HepG2 (cell line): ENCODE results near the gene ADAMTS8. TPM values are rescaled to one million over a fixed set of nuclear protein-coding genes. Genes with fewer than 3 reads are reported as not detected.

Experiments used
- ATAC-seq: fragments of 200-7000 bp; cut with Tn5 transposase; 3 replicates; pipeline ENCODE4 v1.9.1; 2020; ENCODE audit warnings: mild to moderate bottlenecking, moderate library complexity
- BruUV-seq: library from RNA; stranded (reverse); fragments of 400-500 nt; replicated peaks from 2 replicates; lab custom pipeline; 2021; lab: Mats Ljungman, UMichigan
- CTCF ChIA-PET: fragments of 300-600 bp; formaldehyde crosslinking; extraction: SDS; loops from one replicate; lab custom pipeline; 2021; ENCODE audit warnings: low total read pairs, inconsistent platforms, low intra/inter-chr PET ratio; lab: Yijun Ruan, JAX
- POLR2A ChIA-PET: fragments of 350-600 bp; sonication (Branson Sonifier 250); formaldehyde crosslinking; loops from one replicate; lab custom pipeline; 2020; ENCODE audit warnings: antibody characterized with exemption, inconsistent platforms; lab: Yijun Ruan, JAX
- DNase-seq: peaks from one replicate; pipeline ENCODE4 v3.0.0-alpha.2; 2015; ENCODE audit warnings: low spot score
- FAIRE-seq: peaks from 3 replicates; lab custom pipeline; 2011; peaks lifted over from hg19 to GRCh38; lab: Jason Lieb, UNC
- H2AFZ ChIP-seq: one replicate; pipeline ENCODE4 v1.6.1; 2011; ENCODE audit warnings: low read length, inconsistent platforms
- H3K27ac ChIP-seq: fragments of 300-600 bp; 3 replicates; pipeline ENCODE4 v1.8.0; 2011; ENCODE audit warnings: mixed run types, mild to moderate bottlenecking, mixed read lengths, low read length, inconsistent platforms; ENCODE audit not compliant: insufficient read depth; ENCODE audit errors: extremely low read length
- H3K27me3 ChIP-seq, 2 experiments: fragments of 200-600 bp in 1 of 2; 2 replicates in 1 of 2; 3 replicates in 1 of 2; pipeline versions ENCODE4 v1.6.0 to v1.8.0; 2011; ENCODE audit warnings: low read length in 2 of 2, mild to moderate bottlenecking in 2 of 2, moderate library complexity in 2 of 2, inconsistent platforms in 1 of 2; ENCODE audit not compliant: insufficient read depth in 2 of 2, control insufficient read depth in 1 of 2
- H3K36me3 ChIP-seq, 2 experiments: fragments of 200-600 bp in 1 of 2; replicated peaks in 1 of 2; 2 replicates in 1 of 2; 3 replicates in 1 of 2; pipeline versions ENCODE4 v1.5.1 to v1.8.0; 2011; ENCODE audit warnings: low read length in 2 of 2, inconsistent platforms in 1 of 2; ENCODE audit not compliant: insufficient read depth in 2 of 2, control insufficient read depth in 1 of 2
- H3K4me1 ChIP-seq: 2 replicates; pipeline ENCODE4 v1.5.1; 2012; ENCODE audit warnings: low read length, inconsistent platforms; ENCODE audit not compliant: insufficient read depth
- H3K4me2 ChIP-seq: 2 replicates; pipeline ENCODE4 v1.6.0; 2011; ENCODE audit warnings: low read depth, low read length, inconsistent platforms
- H3K4me3 ChIP-seq, 3 experiments: fragments of 200-600 bp in 1 of 3; sonication (generic), shearing (Covaris generic) in 1 of 3; replicated peaks in 1 of 3; 2 replicates each; pipeline ENCODE4 v1.5.1; 2011 to 2016; ENCODE audit warnings: low read length in 3 of 3, inconsistent platforms in 2 of 3, low read depth in 2 of 3, mild to moderate bottlenecking in 2 of 3, control low read depth in 1 of 3, mixed read lengths in 1 of 3; ENCODE audit not compliant: insufficient read depth in 1 of 3
- H3K79me2 ChIP-seq: one replicate; pipeline ENCODE4 v1.6.1; 2011; ENCODE audit warnings: low read length, inconsistent platforms; ENCODE audit not compliant: insufficient read depth
- H3K9ac ChIP-seq: 2 replicates; pipeline ENCODE4 v1.6.0; 2011; ENCODE audit warnings: mild to moderate bottlenecking, low read depth, low read length, inconsistent platforms; ENCODE audit not compliant: insufficient read depth
- H3K9me3 ChIP-seq: 2 replicates; pipeline ENCODE4 v1.5.1; 2012; ENCODE audit warnings: mild to moderate bottlenecking, low read length
- H4K20me1 ChIP-seq: 2 replicates; pipeline ENCODE4 v1.6.0; 2011; ENCODE audit warnings: inconsistent platforms, mild to moderate bottlenecking, low read length, moderate library complexity; ENCODE audit not compliant: insufficient read depth
- ATRX ChIP-seq: sonication (generic); formaldehyde crosslinking; IDR thresholded peaks from 2 replicates; pipeline ENCODE4 v1.4.0; 2020; ENCODE audit warnings: missing genetic modification reagents, borderline replicate concordance
- CC2D1A ChIP-seq: sonication (generic); formaldehyde crosslinking; IDR thresholded peaks from 2 replicates; pipeline ENCODE4 v1.8.1; 2023; ENCODE audit warnings: mild to moderate bottlenecking, missing genetic modification reagents
- EEA1 ChIP-seq: sonication (generic); formaldehyde crosslinking; IDR thresholded peaks from 2 replicates; pipeline ENCODE4 v1.5.1; 2020; ENCODE audit warnings: mild to moderate bottlenecking, missing genetic modification reagents, borderline replicate concordance
- EP300 ChIP-seq, 3 experiments: sonication (generic) in 1 of 3; formaldehyde crosslinking in 1 of 3; IDR thresholded peaks; 2 replicates each; pipeline versions ENCODE4 v1.5.1 to v1.6.1; 2011 to 2020; ENCODE audit warnings: low read depth in 2 of 3, low read length in 2 of 3, borderline replicate concordance in 1 of 3, improper control_type of control experiment in 1 of 3, mild to moderate bottlenecking in 1 of 3, missing genetic modification reagents in 1 of 3, moderate library complexity in 1 of 3
- FOXP1 ChIP-seq, 2 experiments: fragments of 450-650 bp in 1 of 2; IDR thresholded peaks; 2 replicates each; pipeline ENCODE4 v1.6.1; 2017 to 2018; ENCODE audit warnings: antibody characterized with exemption in 1 of 2
- GPN1 ChIP-seq: sonication (generic); formaldehyde crosslinking; IDR thresholded peaks from 2 replicates; pipeline ENCODE4 v1.5.1; 2020; ENCODE audit warnings: missing genetic modification reagents, borderline replicate concordance
- IKZF1 ChIP-seq: fragments of 450-650 bp; IDR thresholded peaks from 2 replicates; pipeline ENCODE4 v1.7.1; 2016
- SIX4 ChIP-seq: sonication (generic); formaldehyde crosslinking; IDR thresholded peaks from 2 replicates; pipeline ENCODE4 v1.4.0; 2020; ENCODE audit warnings: missing genetic modification reagents
- TBP ChIP-seq: sonication (generic); formaldehyde crosslinking; IDR thresholded peaks from 2 replicates; pipeline ENCODE4 v1.5.0; 2020; ENCODE audit warnings: missing genetic modification reagents
- TERF1 ChIP-seq: sonication (generic); formaldehyde crosslinking; IDR thresholded peaks from 2 replicates; pipeline ENCODE4 v1.8.0; 2022; ENCODE audit warnings: mild to moderate bottlenecking, missing genetic modification reagents, moderate library complexity
- YY1 ChIP-seq: IDR thresholded peaks from 2 replicates; pipeline ENCODE4 v1.6.1; 2011; ENCODE audit warnings: low read length, low read depth, moderate library complexity, mild to moderate bottlenecking; ENCODE audit not compliant: insufficient read depth, insufficient replicate concordance
- ZFP37 ChIP-seq: sonication (generic); formaldehyde crosslinking; IDR thresholded peaks from 2 replicates; pipeline ENCODE4 v1.4.0; 2020; ENCODE audit warnings: missing genetic modification reagents, borderline replicate concordance
- ZNF264 ChIP-seq: sonication (generic); formaldehyde crosslinking; IDR thresholded peaks from 2 replicates; pipeline ENCODE4 v1.4.0; 2020; ENCODE audit warnings: missing genetic modification reagents
- ZNF441 ChIP-seq: sonication (generic); formaldehyde crosslinking; IDR thresholded peaks from 2 replicates; pipeline ENCODE4 v1.7.0; 2021; ENCODE audit warnings: missing genetic modification reagents, borderline replicate concordance
- ZNF569 ChIP-seq: sonication (generic); formaldehyde crosslinking; IDR thresholded peaks from 2 replicates; pipeline ENCODE4 v1.5.0; 2020; ENCODE audit warnings: mild to moderate bottlenecking, missing genetic modification reagents, moderate library complexity, borderline replicate concordance
- ZNF672 ChIP-seq: sonication (generic); formaldehyde crosslinking; IDR thresholded peaks from 2 replicates; pipeline ENCODE4 v1.8.1; 2022; ENCODE audit warnings: missing genetic modification reagents
- ZNF766 ChIP-seq: sonication (generic); formaldehyde crosslinking; IDR thresholded peaks from 2 replicates; pipeline ENCODE4 v1.5.0; 2020; ENCODE audit warnings: missing genetic modification reagents, borderline replicate concordance
- WGBS: methylation state at CpG from one replicate; pipeline ENCODE4 v1.1.6; 2017; ENCODE audit warnings: low lambda C conversion rate; 5-methylcytosine and 5-hydroxymethylcytosine counted together
- in situ Hi-C: cut with HindIII; loops from 2 replicates; pipeline ENCODE4 v1.10.0; 2017; ENCODE audit warnings: low pct_unique_long_range_greater_than_20kb; ENCODE audit not compliant: extremely low pct_ligation_motif_present
- intact Hi-C: fragments of 100-400 bp; cut with micrococcal nuclease; formaldehyde crosslinking; loops from one replicate; pipeline ENCODE4 v1.10.0; 2022; ENCODE audit not compliant: unreplicated experiment
- polyA plus RNA-seq, 8 experiments: library from polyadenylated mRNA; depleted of rRNA in 3 of 8; stranded (reverse) in 7 of 8; unstranded in 1 of 8; fragments of >200 nt; fragmentation: Illumina TruSeq in 4 of 8; extraction: Trizol in 4 of 8; gene quantifications; 2 replicates each; pipeline versions ENCODE4 v1.2.1 to v1.2.3, GENCODE V29; 2011 to 2016; ENCODE audit warnings: low read depth in 4 of 8, missing spikeins in 1 of 8, mixed read lengths in 1 of 8; ENCODE audit not compliant: insufficient read depth in 1 of 8
- total RNA-seq, 5 experiments: library from RNA; depleted of rRNA; stranded (reverse); fragments of >200 nt; fragmentation: Illumina TruSeq; extraction: Trizol; gene quantifications; 2 replicates each; pipeline ENCODE4 v1.2.3, GENCODE V29; 2016; ENCODE audit warnings: low read depth in 1 of 5

Gene ADAMTS8
- total and polyA plus RNA-seq, 2 of the 13 experiments (the other 11 are each of a cell fraction or from before 2014, with no cell fraction given) = not detected

GRCh38 chr11:130441719-130442118 lies 13.3 kb upstream of the ADAMTS8 start (continued):
- TF ChIP-seq TBP (CRISPR knock-in tag) = no peak
- TF ChIP-seq GPN1 (CRISPR knock-in tag) = no peak
- TF ChIP-seq FOXP1 (IDR thresholded peaks at IDR 0.05) = no peak
- no peak for TF ChIP-seq FOXP1 (CRISPR knock-in tag; IDR thresholded peaks at IDR 0.05)
- TF ChIP-seq SIX4 = no peak
- TF ChIP-seq IKZF1 = no peak

GRCh38 chr11:130439876-130440275 lies 11.5 kb upstream of the ADAMTS8 start:
- in situ Hi-C loops = loop anchor here (5.0 to 10.0 kb wide), 2 partner anchors 385 to 427 kb away; no protein-coding TSS in a partner anchor
- no peak overlapping the region for H3K4me2 ChIP-seq
- intact Hi-C loops = no loop called here
- H3K27me3 ChIP-seq = peaks cover 0 to 12% of the 10 kb centered on the region in 2 experiments; a peak in 1 of 5 replicates
- no peaks in the 10 kb centered on the region for H3K36me3 ChIP-seq
- TF ChIP-seq ATRX (no peak), EP300 (IDR thresholded peaks at IDR 0.05; ENCODE audit: low read depth in 2 of 2, low read length in 2 of 2) (no peak), EP300 (CRISPR knock-in tag; IDR thresholded peaks at IDR 0.05; ENCODE audit: borderline replicate concordance) (no peak)
- TF ChIP-seq, all 625 proteins: peak for 0
- ATAC-seq = no peak
- FAIRE-seq = no peak
- ChIA-PET CTCF (no interaction called here), POLR2A (no interaction called here)
- H3K27ac ChIP-seq = no peak overlapping the region
- no peaks in the 10 kb centered on the region for H3K79me2 ChIP-seq
- BruUV-seq = no TSS peak
- no peak overlapping the region for H3K9ac ChIP-seq
- H3K4me1 ChIP-seq = no peaks in the 10 kb centered on the region
- H2AFZ ChIP-seq = no peak overlapping the region
- DNase-seq = no peak
- 0% methylated on average over 6 of the region's 6 CpGs for WGBS
- no peaks in the 10 kb centered on the region for H3K9me3 ChIP-seq
- H4K20me1 ChIP-seq = no peaks in the 10 kb centered on the region
- no peak overlapping the region for H3K4me3 ChIP-seq

- H3K9me3 ChIP-seq = no peaks in the 10 kb centered on the region
- TF ChIP-seq EEA1 (CRISPR knock-in tag) = no peak
- no peak for TF ChIP-seq ZNF441
- TF ChIP-seq YY1 = no peak
- no peak for TF ChIP-seq ZNF569 (CRISPR knock-in tag)
- TF ChIP-seq TERF1 = no peak
- TF ChIP-seq ZNF672 (CRISPR knock-in tag) = no peak
- no peak for TF ChIP-seq ZNF264
- TF ChIP-seq CC2D1A (CRISPR knock-in tag) = no peak
- no peak for TF ChIP-seq ZFP37 (CRISPR knock-in tag)
- TF ChIP-seq ZNF766 (CRISPR knock-in tag) = no peak
Measured at GRCh38 chr11:130439160-130439519, 10.7 kb upstream of the ADAMTS8 start.

More at GRCh38 chr11:130439160-130439519, 10.7 kb upstream of the ADAMTS8 start:
- H3K36me3 ChIP-seq = no peaks in the 10 kb centered on the region
- no peaks in the 10 kb centered on the region for H4K20me1 ChIP-seq
- WGBS = 64% methylated on average over 4 of the region's 4 CpGs
- BruUV-seq = no TSS peak
- no peak overlapping the region for H3K4me2 ChIP-seq
- no peak for FAIRE-seq
- H3K9ac ChIP-seq = no peak overlapping the region
- no peaks in the 10 kb centered on the region for H3K79me2 ChIP-seq
- no peaks in the 10 kb centered on the region for H3K4me1 ChIP-seq
- no peak overlapping the region for H3K4me3 ChIP-seq
- POLR2A ChIA-PET = no interaction called here
- CTCF ChIA-PET = no interaction called here
- intact Hi-C loops = no loop called here
- no peak overlapping the region for H3K27ac ChIP-seq
- in situ Hi-C loops = loop anchor here (5.0 to 10.0 kb wide), 2 partner anchors 386 to 428 kb away; no protein-coding TSS in a partner anchor
- no peak overlapping the region for H2AFZ ChIP-seq
- H3K27me3 ChIP-seq = peaks cover 0 to 12% of the 10 kb centered on the region in 2 experiments; a peak in 1 of 5 replicates
- no peak for ATAC-seq
- no peak for DNase-seq
